Measurements from ENCODE around the gene SLC4A7.
"Not testable (repeated sequence)": the region's sequence is repeated elsewhere in the genome, so short reads cannot be mapped to it uniquely, and the experiment has no call there.

SLC4A7 gene

DNA sequence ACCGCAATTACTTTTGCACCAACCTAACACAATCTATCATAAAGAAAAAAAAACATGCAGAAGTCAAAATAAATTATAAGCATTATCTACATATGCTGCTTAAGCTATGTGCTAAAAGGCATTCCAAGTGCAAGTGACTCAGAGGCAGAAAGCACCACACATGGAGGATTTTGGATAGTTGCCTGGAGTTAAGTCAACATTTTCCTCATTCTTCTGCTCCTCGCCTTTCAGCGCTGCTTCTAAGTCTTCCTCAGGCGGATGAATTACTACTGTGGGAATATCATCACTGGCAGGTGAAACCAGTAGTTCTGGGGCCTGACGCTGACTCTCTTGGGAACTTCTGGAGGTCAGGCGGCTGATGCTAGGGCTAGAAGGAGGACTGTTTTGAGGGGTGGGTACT, 53.1 kb downstream of the SLC4A7 start:
- Histone ChIP-seq H3K4me3 (no peak overlapping the region), H3K27ac (no peak overlapping the region), H3K36me3 (peaks cover 81 to 100% (median 97%) of the 10 kb centered on the region in 11 experiments), H3K4me1 (peaks cover 0 to 4% (median 0%) of the 10 kb centered on the region in 10 experiments; a peak in 1 of 20 replicates), H3K9ac (no peak overlapping the region), H3K9me3 (replicated peaks in 1 of 11) (no peaks in the 10 kb centered on the region), H4K20me1 (peaks cover 0 to 46% (median 0%) of the 10 kb centered on the region in 11 experiments; a peak in 5 of 22 replicates), H3K27me3 (no peaks in the 10 kb centered on the region), H3K4me2 (no peak overlapping the region)
- TF ChIP-seq Cebpa-rat (IDR thresholded peaks at IDR 0.05): no peak

DNA sequence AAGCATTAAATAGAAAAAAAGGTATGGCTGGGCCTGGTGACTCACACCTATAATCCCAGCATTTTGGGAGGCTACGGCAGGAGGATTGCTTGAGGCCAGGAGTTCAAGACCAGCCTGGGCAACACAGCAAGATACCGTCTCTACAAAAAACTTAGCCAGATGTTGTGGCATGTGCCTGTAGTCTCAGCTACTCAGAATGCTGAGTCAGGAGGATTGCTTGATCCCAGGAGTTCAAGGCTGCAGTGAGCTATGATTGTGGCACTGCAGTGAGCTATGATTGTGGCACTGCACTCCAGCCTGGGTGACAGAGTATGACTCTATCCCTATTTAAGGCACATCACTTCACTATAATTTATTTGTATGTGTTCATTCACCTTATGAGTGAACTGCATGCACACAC, 54.3 kb downstream of the SLC4A7 start:
- Histone ChIP-seq H3K36me3 (peaks cover 80 to 100% (median 95%) of the 10 kb centered on the region in 11 experiments), H3K9ac (no peak overlapping the region), H3K9me3 (replicated peaks in 1 of 11) (no peaks in the 10 kb centered on the region), H3K4me3 (no peak overlapping the region), H3K27ac (no peak overlapping the region), H3K27me3 (no peaks in the 10 kb centered on the region), H3K4me2 (no peak overlapping the region), H4K20me1 (peaks cover 0 to 48% (median 0%) of the 10 kb centered on the region in 11 experiments; a peak in 5 of 22 replicates), H3K4me1 (peaks cover 0 to 4% (median 0%) of the 10 kb centered on the region in 10 experiments; a peak in 1 of 20 replicates)
- no peak for TF ChIP-seq Cebpa-rat (IDR thresholded peaks at IDR 0.05)

DNA sequence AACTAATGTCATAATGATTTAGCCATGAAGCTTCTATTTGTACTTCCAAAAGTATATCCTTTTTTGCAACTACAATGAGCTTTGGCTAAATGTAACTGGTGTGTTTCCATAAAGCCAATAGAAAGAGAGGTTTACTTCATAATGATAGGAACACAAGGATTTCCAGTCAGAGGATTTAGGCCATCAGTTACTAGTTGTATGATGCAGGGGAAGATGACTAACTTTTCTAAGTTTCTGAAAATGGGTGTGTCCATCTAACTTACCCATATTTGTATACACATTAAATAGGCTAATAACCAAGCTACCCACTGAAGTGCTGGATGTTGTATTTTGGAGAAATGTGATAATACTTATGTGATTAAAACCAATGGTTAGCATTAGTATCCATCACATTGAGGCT, 55.7 kb downstream of the SLC4A7 start:
- Histone ChIP-seq H3K9ac (no peak overlapping the region), H3K4me2 (no peak overlapping the region), H3K9me3 (replicated peaks in 1 of 11) (no peaks in the 10 kb centered on the region), H3K4me3 (no peak overlapping the region), H3K4me1 (peaks cover 0 to 4% (median 0%) of the 10 kb centered on the region in 10 experiments; a peak in 1 of 20 replicates), H3K27me3 (no peaks in the 10 kb centered on the region), H3K36me3 (peaks cover 77 to 100% (median 95%) of the 10 kb centered on the region in 11 experiments), H3K27ac (no peak overlapping the region), H4K20me1 (peaks cover 0 to 57% (median 0%) of the 10 kb centered on the region in 11 experiments; a peak in 5 of 22 replicates)
- TF ChIP-seq Cebpa-rat (IDR thresholded peaks at IDR 0.05): no peak

DNA sequence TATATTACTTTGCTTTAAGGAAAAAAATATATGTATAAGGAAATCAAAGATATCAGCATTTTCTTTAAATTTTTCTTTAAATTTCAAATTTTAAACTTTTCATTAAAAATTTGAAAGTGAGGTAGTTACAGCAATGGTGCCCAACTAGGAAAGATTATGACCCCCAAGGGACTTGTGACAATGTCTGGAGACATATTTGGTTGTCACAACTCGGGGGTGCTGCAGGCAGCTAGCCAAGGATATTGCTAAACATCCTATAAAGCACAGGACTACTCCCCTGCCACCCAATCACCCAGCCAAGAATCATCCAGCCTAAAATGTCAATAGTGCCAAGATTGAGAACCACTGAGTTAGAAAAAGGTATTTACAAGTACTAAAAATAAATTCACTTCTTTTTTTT, 57.3 kb downstream of the SLC4A7 start:
- Histone ChIP-seq H3K27me3 (no peaks in the 10 kb centered on the region), H3K9ac (no peak overlapping the region), H3K36me3 (peaks cover 76 to 100% (median 94%) of the 10 kb centered on the region in 11 experiments), H3K4me2 (no peak overlapping the region; a peak in 1 of 22 replicates), H3K9me3 (replicated peaks in 1 of 11) (no peaks in the 10 kb centered on the region), H3K4me1 (peaks cover 0 to 4% (median 0%) of the 10 kb centered on the region in 10 experiments; a peak in 1 of 20 replicates), H3K27ac (no peak overlapping the region), H4K20me1 (peaks cover 0 to 55% (median 0%) of the 10 kb centered on the region in 11 experiments; a peak in 6 of 22 replicates), H3K4me3 (no peak overlapping the region)
- no peak for TF ChIP-seq Cebpa-rat (IDR thresholded peaks at IDR 0.05)

DNA sequence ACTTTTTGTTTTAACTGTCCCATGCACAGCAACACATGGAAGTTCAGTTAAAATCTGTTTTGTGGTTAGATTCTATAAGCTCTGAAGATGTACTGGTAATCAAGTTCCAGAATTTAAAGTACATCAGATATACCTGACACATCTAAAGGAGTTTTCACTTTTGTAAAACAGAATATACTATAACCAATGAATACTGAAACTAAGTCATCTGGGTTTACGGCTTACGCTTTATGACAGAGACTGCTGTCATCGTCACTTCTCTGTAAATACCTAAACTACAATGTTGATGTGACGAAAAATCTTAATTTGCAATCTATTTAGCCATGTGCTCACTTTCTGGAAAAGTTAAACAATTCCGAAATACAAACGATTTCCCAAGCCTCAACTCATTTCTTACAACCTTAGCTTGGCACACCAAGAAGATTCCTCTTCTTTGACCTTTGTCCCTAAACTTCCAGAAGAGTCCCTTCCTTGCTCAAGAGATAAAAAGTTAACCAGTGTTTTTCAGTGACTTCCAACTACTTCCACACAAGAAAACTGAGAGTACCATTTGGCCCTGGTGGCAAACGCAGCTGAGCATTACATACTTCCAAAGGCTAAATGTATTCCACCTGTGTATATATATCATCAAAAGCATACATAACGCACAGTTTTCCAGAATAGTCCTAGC, 58.2 kb downstream of the SLC4A7 start:
- Histone ChIP-seq H3K4me1 (peaks cover 0 to 4% (median 0%) of the 10 kb centered on the region in 10 experiments; a peak in 1 of 20 replicates), H3K4me3 (no peak overlapping the region), H3K27ac (no peak overlapping the region), H3K36me3 (peaks cover 77 to 100% (median 94%) of the 10 kb centered on the region in 11 experiments), H3K27me3 (no peaks in the 10 kb centered on the region), H3K9me3 (replicated peaks in 1 of 11) (no peaks in the 10 kb centered on the region), H4K20me1 (peaks cover 0 to 56% (median 0%) of the 10 kb centered on the region in 11 experiments; a peak in 6 of 22 replicates), H3K9ac (no peak overlapping the region), H3K4me2 (no peak overlapping the region)
- no peak for TF ChIP-seq Cebpa-rat (IDR thresholded peaks at IDR 0.05)

DNA sequence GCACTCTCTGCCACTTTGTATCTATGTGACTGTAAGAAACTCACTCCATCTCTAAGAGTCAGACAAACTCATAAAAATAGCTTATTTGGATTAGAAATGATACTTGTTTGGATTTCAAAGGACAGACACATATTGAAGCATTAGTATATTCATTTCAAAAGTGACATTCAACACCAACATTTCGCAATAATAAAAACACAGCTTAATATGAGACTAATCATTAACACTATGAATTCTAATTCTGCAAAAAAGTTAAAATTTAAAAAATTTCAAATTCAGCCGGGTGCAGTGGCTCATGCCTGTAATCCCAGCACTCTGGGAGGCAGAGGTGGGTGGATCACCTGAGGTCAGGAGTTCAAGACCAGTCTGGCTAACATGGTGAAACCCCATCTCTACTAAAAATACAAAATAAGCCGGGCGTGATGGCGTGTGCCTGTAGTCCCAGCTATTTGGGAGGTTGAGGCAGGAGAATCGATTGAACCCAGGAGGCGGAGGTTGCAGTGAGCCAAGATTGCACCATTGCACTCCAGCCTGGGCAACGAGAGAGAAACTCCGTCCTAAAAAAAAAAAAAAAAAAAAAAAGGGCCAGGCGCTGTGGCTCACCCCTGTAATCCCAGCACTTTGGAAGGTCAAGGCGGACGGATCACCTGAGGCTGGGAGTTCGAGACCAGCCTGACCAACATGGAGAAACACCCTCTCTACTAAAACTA, 59.2 kb downstream of the SLC4A7 start:
- not testable (repeated sequence) for H3K4me3 ChIP-seq; H3K4me2 ChIP-seq; H3K27me3 ChIP-seq; H3K9me3 ChIP-seq (replicated peaks in 1 of 11); H3K27ac ChIP-seq; H3K4me1 ChIP-seq; H3K9ac ChIP-seq
- peaks cover 0 to 59% (median 0%) of the 10 kb centered on the region in 11 experiments; a peak in 5 of 22 replicates for H4K20me1 ChIP-seq
- peaks cover 77 to 100% (median 94%) of the 10 kb centered on the region in 11 experiments for H3K36me3 ChIP-seq
- peak in 4 of 11 experiments; percentile 26 to 64 (median 42); a peak in 3 of 22 replicates for TF ChIP-seq Cebpa-rat (IDR thresholded peaks at IDR 0.05)

DNA sequence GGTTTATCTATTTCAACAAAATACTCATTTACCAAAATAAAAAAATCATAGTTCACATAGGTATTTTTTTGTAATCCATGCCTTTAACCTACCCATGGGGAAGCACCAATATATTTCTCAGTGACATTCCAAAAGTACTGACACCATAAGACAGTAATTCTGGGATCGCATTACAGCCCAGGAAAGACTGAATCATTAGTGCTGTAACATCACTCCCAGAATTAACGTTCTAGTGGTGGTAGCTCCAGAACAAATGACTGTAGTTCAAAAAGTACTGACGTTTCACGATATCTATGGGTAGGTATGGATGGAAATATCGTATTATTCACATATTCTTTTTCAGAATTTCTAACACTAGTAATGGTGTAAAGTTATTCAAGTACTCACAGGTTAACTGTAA, 60.7 kb downstream of the SLC4A7 start:
- Histone ChIP-seq H3K4me2 (no peak overlapping the region), H3K9ac (no peak overlapping the region), H3K9me3 (replicated peaks in 1 of 11) (no peaks in the 10 kb centered on the region), H3K36me3 (peaks cover 77 to 100% (median 94%) of the 10 kb centered on the region in 11 experiments), H3K4me3 (no peak overlapping the region), H3K4me1 (peaks cover 0 to 4% (median 0%) of the 10 kb centered on the region in 10 experiments; a peak in 1 of 20 replicates), H3K27me3 (no peaks in the 10 kb centered on the region), H4K20me1 (peaks cover 0 to 63% (median 0%) of the 10 kb centered on the region in 11 experiments; a peak in 6 of 22 replicates), H3K27ac (no peak overlapping the region)
- TF ChIP-seq Cebpa-rat (IDR thresholded peaks at IDR 0.05): no peak

DNA sequence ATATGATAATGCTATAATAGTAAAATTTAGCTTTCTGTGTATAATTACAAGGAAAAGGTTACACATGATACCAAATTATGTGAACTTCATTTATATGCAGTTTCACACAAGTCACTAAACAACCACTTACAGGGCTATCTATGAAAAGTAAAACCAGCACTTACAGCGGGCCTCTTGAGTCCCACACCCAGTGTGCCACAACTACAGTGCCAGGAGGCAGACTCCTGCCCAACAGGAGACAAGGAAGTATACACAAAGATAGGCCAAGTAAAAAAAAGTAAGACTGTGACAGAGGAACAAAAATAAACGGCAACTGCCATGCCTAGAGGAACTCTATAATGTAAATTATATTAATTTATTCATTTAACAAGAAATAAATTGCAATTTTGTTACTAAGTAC, 61.6 kb downstream of the SLC4A7 start:
- Histone ChIP-seq H3K4me2 (no peak overlapping the region), H3K27me3 (no peaks in the 10 kb centered on the region), H3K9me3 (replicated peaks in 1 of 11) (no peaks in the 10 kb centered on the region), H3K4me1 (peaks cover 0 to 4% (median 0%) of the 10 kb centered on the region in 10 experiments; a peak in 1 of 20 replicates), H4K20me1 (peaks cover 0 to 71% (median 0%) of the 10 kb centered on the region in 11 experiments; a peak in 6 of 22 replicates), H3K4me3 (no peak overlapping the region), H3K36me3 (peaks cover 77 to 100% (median 98%) of the 10 kb centered on the region in 11 experiments), H3K27ac (no peak overlapping the region), H3K9ac (no peak overlapping the region)
- TF ChIP-seq Cebpa-rat (IDR thresholded peaks at IDR 0.05): no peak

DNA sequence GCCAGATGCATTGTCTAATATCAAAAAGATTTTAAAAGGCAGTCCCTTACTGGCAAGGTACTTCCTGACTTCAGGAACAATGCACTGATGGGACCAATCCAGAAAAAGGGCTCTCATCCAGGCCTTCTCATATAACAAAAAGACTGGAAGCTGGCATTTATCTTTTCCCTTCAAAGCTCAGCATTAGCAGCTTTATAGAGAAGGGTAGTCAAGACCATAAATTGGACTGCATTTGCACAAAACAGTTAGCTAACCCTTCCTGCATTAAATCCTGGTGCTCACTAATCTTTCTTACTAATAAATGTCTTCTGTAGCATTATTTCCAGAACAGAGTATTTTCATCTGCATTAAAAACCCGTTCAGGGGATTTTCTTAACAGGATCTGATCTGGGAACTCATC, 69.0 kb downstream of the SLC4A7 start:
- H3K9ac ChIP-seq: no peak overlapping the region
- no peaks in the 10 kb centered on the region for H3K9me3 ChIP-seq (replicated peaks in 1 of 11)
- H3K27ac ChIP-seq: no peak overlapping the region
- peaks cover 0 to 58% (median 6%) of the 10 kb centered on the region in 11 experiments; a peak in 7 of 22 replicates for H4K20me1 ChIP-seq
- no peak overlapping the region for H3K4me3 ChIP-seq
- H3K36me3 ChIP-seq: peaks cover 72 to 100% (median 83%) of the 10 kb centered on the region in 11 experiments
- H3K27me3 ChIP-seq: no peaks in the 10 kb centered on the region
- H3K4me1 ChIP-seq: peaks cover 0 to 17% (median 0%) of the 10 kb centered on the region in 10 experiments; a peak in 2 of 20 replicates
- TF ChIP-seq Cebpa-rat (IDR thresholded peaks at IDR 0.05): no peak
- no peak overlapping the region for H3K4me2 ChIP-seq
